ENCODE measurements around the gene TEX14. TPM values are rescaled to one million over a fixed set of nuclear protein-coding genes. Genes with fewer than 3 reads are reported as not detected.
"Not testable (repeated sequence)": the region's sequence is repeated elsewhere in the genome, so short reads cannot be mapped to it uniquely, and the experiment has no call there.

Gene TEX14
- polyA plus RNA-seq, 3 donors: 0.44 to 0.73 (median 0.70) TPM

- no peak for DNase-seq (ENCODE audit: extremely low read depth in 1 of 11, low read depth in 9 of 11, low spot score in 4 of 11)
Measured at GRCh38 chr17:58583486-58583885, 108.4 kb downstream of the TEX14 start.

- DNase-seq (ENCODE audit: extremely low read depth in 1 of 11, low read depth in 9 of 11, low spot score in 4 of 11): not testable (repeated sequence)
Measured at GRCh38 chr17:58582718-58583117, 109.1 kb downstream of the TEX14 start.

GRCh38 chr17:58580671-58581070 lies 111.2 kb downstream of the TEX14 start:
- no peak for DNase-seq (ENCODE audit: extremely low read depth in 1 of 11, low read depth in 9 of 11, low spot score in 4 of 11)

- DNase-seq (ENCODE audit: extremely low read depth in 1 of 11, low read depth in 9 of 11, low spot score in 4 of 11): peak in 5 of 11 donors; percentile 8 to 38 (median 22)
Measured at GRCh38 chr17:58577696-58578095, 114.1 kb downstream of the TEX14 start.

- DNase-seq (ENCODE audit: extremely low read depth in 1 of 11, low read depth in 9 of 11, low spot score in 4 of 11): no peak
Measured at GRCh38 chr17:58576679-58577367, 115.0 kb downstream of the TEX14 start.

GRCh38 chr17:58575511-58575910 lies 116.3 kb downstream of the TEX14 start:
- DNase-seq (ENCODE audit: extremely low read depth in 1 of 11, low read depth in 9 of 11, low spot score in 4 of 11): no peak

GRCh38 chr17:58574025-58574424 lies 117.8 kb downstream of the TEX14 start:
- no peak for DNase-seq (ENCODE audit: extremely low read depth in 1 of 11, low read depth in 9 of 11, low spot score in 4 of 11)

- no peak for DNase-seq (ENCODE audit: extremely low read depth in 1 of 11, low read depth in 9 of 11, low spot score in 4 of 11)
Measured at GRCh38 chr17:58572846-58573245, 119.0 kb downstream of the TEX14 start.

- DNase-seq (ENCODE audit: extremely low read depth in 1 of 11, low read depth in 9 of 11, low spot score in 4 of 11): no peak
Measured at GRCh38 chr17:58570758-58571157, 121.1 kb downstream of the TEX14 start.

- DNase-seq (ENCODE audit: extremely low read depth in 1 of 11, low read depth in 9 of 11, low spot score in 4 of 11): no peak
Measured at GRCh38 chr17:58569196-58569595, 122.6 kb downstream of the TEX14 start.

GRCh38 chr17:58568044-58568799 lies 123.6 kb downstream of the TEX14 start:
- no peak for DNase-seq (ENCODE audit: extremely low read depth in 1 of 11, low read depth in 9 of 11, low spot score in 4 of 11)

- no peak for DNase-seq (ENCODE audit: extremely low read depth in 1 of 11, low read depth in 9 of 11, low spot score in 4 of 11)
Measured at GRCh38 chr17:58565389-58566311, 126.2 kb downstream of the TEX14 start.

GRCh38 chr17:58564971-58565370 lies 126.9 kb downstream of the TEX14 start:
- no peak for DNase-seq (ENCODE audit: extremely low read depth in 1 of 11, low read depth in 9 of 11, low spot score in 4 of 11)

GRCh38 chr17:58564243-58564642 lies 127.6 kb downstream of the TEX14 start:
- no peak for DNase-seq (ENCODE audit: extremely low read depth in 1 of 11, low read depth in 9 of 11, low spot score in 4 of 11)

GRCh38 chr17:58560511-58560910 lies 131.3 kb downstream of the TEX14 start:
- DNase-seq (ENCODE audit: extremely low read depth in 1 of 11, low read depth in 9 of 11, low spot score in 4 of 11): no peak

GRCh38 chr17:58557981-58558380 lies 133.9 kb downstream of the TEX14 start:
- DNase-seq (ENCODE audit: extremely low read depth in 1 of 11, low read depth in 9 of 11, low spot score in 4 of 11): no peak

GRCh38 chr17:58556833-58557250 lies 135.0 kb downstream of the TEX14 start:
- no peak for DNase-seq (ENCODE audit: extremely low read depth in 1 of 11, low read depth in 9 of 11, low spot score in 4 of 11)

GRCh38 chr17:58555109-58555508 lies 136.7 kb downstream of the TEX14 start:
- not testable (repeated sequence) for DNase-seq (ENCODE audit: extremely low read depth in 1 of 11, low read depth in 9 of 11, low spot score in 4 of 11)

- DNase-seq (ENCODE audit: extremely low read depth in 1 of 11, low read depth in 9 of 11, low spot score in 4 of 11): no peak
Measured at GRCh38 chr17:58541249-58541648, 150.6 kb downstream of the TEX14 start.

GRCh38 chr17:58539698-58540097 lies 152.1 kb downstream of the TEX14 start:
- no peak for DNase-seq (ENCODE audit: extremely low read depth in 1 of 11, low read depth in 9 of 11, low spot score in 4 of 11)
